GM12892 (cell line): ENCODE measurements around the gene KBTBD13.

ENCODE experiments used
- POLR2A ChIP-seq: IDR thresholded peaks from 2 replicates; pipeline ENCODE4 v1.6.1; 2011; ENCODE audit warnings: low read depth, low read length, control low read depth
- POLR2AphosphoS5 ChIP-seq: IDR thresholded peaks from 2 replicates; pipeline ENCODE4 v1.6.1; 2011; ENCODE audit warnings: low read depth, low read length, control low read depth

DNA sequence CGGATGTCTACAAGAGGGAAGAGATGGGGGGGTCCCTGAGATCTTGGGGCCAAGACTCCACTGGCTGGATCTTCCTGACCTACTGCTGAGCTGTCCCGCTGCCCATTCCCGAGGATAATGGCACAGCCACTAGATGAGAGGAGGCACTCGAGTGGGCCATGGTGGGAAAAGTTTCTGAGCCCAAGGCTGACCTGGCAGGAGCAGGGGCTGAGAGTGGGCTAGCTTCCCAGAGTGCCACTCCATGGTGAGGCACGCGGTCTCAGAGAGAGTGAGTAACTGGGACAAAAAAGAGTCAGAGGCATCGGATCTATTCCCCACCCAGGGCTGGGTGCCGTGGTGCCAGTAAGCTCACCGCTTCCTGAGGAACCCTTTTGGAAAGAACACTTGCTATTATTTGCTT is 20.4 kb upstream of the KBTBD13 start:
- no peak for TF ChIP-seq POLR2A
- no peak for TF ChIP-seq POLR2AphosphoS5
